ENCODE results near the gene ZFYVE26. TPM values are rescaled to one million over a fixed set of nuclear protein-coding genes. Genes with fewer than 3 reads are reported as not detected.

Gene ZFYVE26
- total and polyA plus RNA-seq, 2 of the 8 experiments (the other 6 are each of a cell fraction or from before 2014, with no cell fraction given), result 13.0 to 23.3 TPM

DNA sequence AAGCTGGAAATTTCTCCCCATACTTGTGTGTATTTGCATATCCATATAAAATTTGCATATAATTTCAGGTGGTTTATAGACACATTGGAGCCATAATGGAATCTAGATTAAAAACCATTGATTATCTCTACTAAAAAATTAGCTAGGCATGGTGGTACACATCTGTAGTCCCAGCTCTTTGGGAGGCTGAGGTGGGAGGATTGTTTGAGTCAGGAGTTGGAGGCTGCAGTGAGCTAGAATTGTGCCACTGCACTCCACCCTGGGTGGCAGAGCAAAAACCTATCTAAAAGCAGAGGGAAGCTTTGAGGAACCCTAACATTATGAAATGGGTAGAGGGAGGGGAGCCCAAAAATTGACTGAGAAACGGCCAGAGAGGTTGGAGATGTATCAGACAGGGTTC lies 118.2 kb downstream of the ZFYVE26 start:
- Histone ChIP-seq H3K4me3 (ENCODE audit: extremely low read depth in 1 of 4, insufficient read depth in 2 of 4, low read depth in 3 of 4, low read length in 4 of 4) (no peak overlapping the region), H3K27me3 (replicated peaks in 1 of 4; ENCODE audit: control insufficient read depth in 3 of 4, extremely low read depth in 1 of 4, insufficient read depth in 3 of 4, low read length in 3 of 4) (peaks cover 0 to 2% (median 0%) of the 10 kb centered on the region in 4 experiments; a peak in 2 of 7 replicates), H3K4ac (replicated peaks; ENCODE audit: insufficient read length, low read depth, low read length) (no peak overlapping the region), H3K9ac (replicated peaks in 1 of 4; ENCODE audit: extremely low read depth in 1 of 4, low read depth in 3 of 4, low read length in 3 of 4) (no peak overlapping the region), H3K14ac (ENCODE audit: insufficient read length) (no peak overlapping the region), H2BK20ac (ENCODE audit: low read length) (no peak overlapping the region), H2BK15ac (ENCODE audit: low read length) (no peak overlapping the region), H2AK5ac (ENCODE audit: low read depth, low read length) (no peak overlapping the region), H3K23me2 (ENCODE audit: low read depth, low read length) (0 out of 2 replicates have a peak, but pooled peaks cover 2% of the 10 kb centered on the region), H4K20me1 (replicated peaks in 1 of 2; ENCODE audit: control insufficient read depth in 1 of 2, insufficient read depth in 2 of 2, low read length in 2 of 2) (peaks cover 2 to 4% of the 10 kb centered on the region in 2 experiments), H3K18ac (ENCODE audit: extremely low read depth, low read length) (no peak overlapping the region), H2AFZ (ENCODE audit: low read length) (no peak overlapping the region), H3K27ac (ENCODE audit: low read depth, low read length) (no peak overlapping the region), H4K8ac (ENCODE audit: extremely low read depth, insufficient read depth, low read length) (no peak overlapping the region), H2BK120ac (replicated peaks; ENCODE audit: low read depth, low read length) (no peak overlapping the region), H3K79me2 (ENCODE audit: control insufficient read depth in 1 of 2, insufficient read depth in 2 of 2, low read length in 2 of 2) (peaks cover 6 to 22% of the 10 kb centered on the region in 2 experiments), H3K23ac (ENCODE audit: insufficient read length) (no peak overlapping the region), H3K79me1 (ENCODE audit: low read depth, low read length) (0 out of 2 replicates have a peak, but pooled peaks cover under 1% of the 10 kb centered on the region), H3K4me1 (replicated peaks in 1 of 4; ENCODE audit: control insufficient read depth in 3 of 4, insufficient read depth in 4 of 4, low read length in 3 of 4) (peaks cover 3 to 5% (median 4%) of the 10 kb centered on the region in 4 experiments; a peak in 4 of 7 replicates), H2BK12ac (ENCODE audit: low read depth, low read length) (no peak overlapping the region), H4K91ac (replicated peaks; ENCODE audit: insufficient read length, low read length) (no peak overlapping the region), H4K5ac (ENCODE audit: insufficient read length, low read depth, low read length) (no peak overlapping the region), H3K9me3 (ENCODE audit: insufficient read depth in 2 of 2, low read depth in 1 of 2, low read length in 1 of 2) (no peaks in the 10 kb centered on the region), H3K36me3 (ENCODE audit: control insufficient read depth in 2 of 4, insufficient read depth in 4 of 4, low read length in 3 of 4) (peaks cover 0 to 2% (median under 1%) of the 10 kb centered on the region in 4 experiments; a peak in 2 of 8 replicates), H3K56ac (replicated peaks; ENCODE audit: insufficient read length, low read depth, low read length) (no peak overlapping the region), H3K4me2 (ENCODE audit: insufficient read depth in 1 of 2, low read depth in 2 of 2, low read length in 2 of 2) (no peak overlapping the region), H2BK5ac (ENCODE audit: low read depth, low read length) (no peak overlapping the region)
- no peak for FAIRE-seq
- ChIA-PET CTCF (ENCODE audit: partially characterized antibody) (interaction anchor here (0.7 to 2.1 kb wide), 7 partner anchors 28 to 1119 kb away, joined by 3 to 5 read pairs (median 3); partner anchors contain the start of gene PIGH), POLR2A (ENCODE audit: partially characterized antibody) (interaction anchor here (1.5 to 1.7 kb wide), 2 partner anchors 12 to 118 kb away, joined by 3 to 4 read pairs; no protein-coding TSS in a partner anchor)
- DNase-seq (ENCODE audit: low read depth in 1 of 2, low spot score in 2 of 2), result no peak
- WGBS, 2 experiments (ENCODE audit: extremely low coverage in 1 of 2, insufficient coverage in 1 of 2, insufficient read length in 1 of 2, insufficient replicate concordance in 2 of 2, low coverage in 1 of 2, low lambda C conversion rate in 2 of 2, missing lambda C conversion rate in 1 of 2), result 89% methylated on average over 1 of the region's 1 CpG; no CpG with 5 or more reads in 1 of the 2 experiments
- TF ChIP-seq JUND (IDR thresholded peaks at IDR 0.05; ENCODE audit: low read length) (no peak), HDAC6 (IDR thresholded peaks at IDR 0.05; ENCODE audit: low read depth, low read length) (no peak), KDM1A (IDR thresholded peaks at IDR 0.05; ENCODE audit: borderline replicate concordance, low read length) (no peak), BCL11A (IDR thresholded peaks at IDR 0.05; ENCODE audit: low read depth in 2 of 2, low read length in 2 of 2) (no peak), TAF7 (optimal IDR thresholded peaks at IDR 0.05; ENCODE audit: borderline replicate concordance, low read depth, low read length) (no peak), EZH2 (IDR thresholded peaks at IDR 0.05; ENCODE audit: low read depth, low read length, severe bottlenecking) (no peak), SIX5 (IDR thresholded peaks at IDR 0.05; ENCODE audit: low read depth, low read length) (no peak), SIN3A (conservative IDR thresholded peaks at IDR 0.05 in 1 of 2, IDR thresholded peaks at IDR 0.05 in 1 of 2; ENCODE audit: low read depth in 1 of 2, low read length in 2 of 2) (no peak), SP4 (IDR thresholded peaks at IDR 0.05; ENCODE audit: low read length) (no peak), GABPA (IDR thresholded peaks at IDR 0.05; ENCODE audit: borderline replicate concordance, insufficient read depth, low read length) (no peak), RBBP5 (IDR thresholded peaks at IDR 0.05; ENCODE audit: borderline replicate concordance, low read depth, low read length) (no peak)
- TF ChIP-seq, protein P1, sequence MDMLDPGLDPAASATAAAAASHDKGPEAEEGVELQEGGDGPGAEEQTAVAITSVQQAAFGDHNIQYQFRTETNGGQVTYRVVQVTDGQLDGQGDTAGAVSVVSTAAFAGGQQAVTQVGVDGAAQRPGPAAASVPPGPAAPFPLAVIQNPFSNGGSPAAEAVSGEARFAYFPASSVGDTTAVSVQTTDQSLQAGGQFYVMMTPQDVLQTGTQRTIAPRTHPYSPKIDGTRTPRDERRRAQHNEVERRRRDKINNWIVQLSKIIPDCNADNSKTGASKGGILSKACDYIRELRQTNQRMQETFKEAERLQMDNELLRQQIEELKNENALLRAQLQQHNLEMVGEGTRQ (IDR thresholded peaks at IDR 0.05; ENCODE audit: low read length), result no peak

All from H1 (cell line).